OCI-M1 (cell line): ENCODE measurements around the gene VWA1.
"Not testable (repeated sequence)": the region's sequence is repeated elsewhere in the genome, so short reads cannot be mapped to it uniquely, and the experiment has no call there.

ENCODE experiments used
- DNase-seq: peaks from one replicate; lab custom pipeline; 2025; lab: John Stamatoyannopoulos, UW

Gene VWA1

DNA sequence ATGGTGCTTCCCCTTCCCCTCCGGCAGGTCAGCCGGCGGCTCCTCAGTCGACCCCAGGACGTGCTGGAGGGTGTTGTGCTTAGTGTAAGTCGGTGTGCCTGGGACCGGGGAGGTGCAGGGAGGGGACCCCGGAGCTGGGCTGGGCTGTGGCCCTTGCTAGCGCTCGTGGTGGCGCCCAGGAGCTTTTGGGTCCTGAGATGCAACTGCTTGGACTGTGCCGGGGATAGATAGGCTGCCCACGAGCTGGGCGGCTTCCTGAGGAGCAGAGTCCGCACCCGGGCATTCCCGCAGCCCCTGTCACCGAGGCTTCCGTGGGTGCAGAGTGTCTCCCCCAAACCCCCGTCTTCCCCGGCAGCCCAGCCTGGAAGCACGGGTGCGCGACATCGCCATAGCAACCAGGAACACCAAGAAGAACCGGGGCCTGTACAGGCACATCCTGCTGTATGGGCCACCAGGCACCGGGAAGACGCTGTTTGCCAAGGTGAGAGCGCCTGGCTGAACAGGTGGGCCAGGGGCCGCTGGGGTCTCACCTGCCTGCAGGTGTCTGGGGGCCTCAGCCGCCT, 50.3 kb downstream of the VWA1 start:
- not testable (repeated sequence) for DNase-seq

DNA sequence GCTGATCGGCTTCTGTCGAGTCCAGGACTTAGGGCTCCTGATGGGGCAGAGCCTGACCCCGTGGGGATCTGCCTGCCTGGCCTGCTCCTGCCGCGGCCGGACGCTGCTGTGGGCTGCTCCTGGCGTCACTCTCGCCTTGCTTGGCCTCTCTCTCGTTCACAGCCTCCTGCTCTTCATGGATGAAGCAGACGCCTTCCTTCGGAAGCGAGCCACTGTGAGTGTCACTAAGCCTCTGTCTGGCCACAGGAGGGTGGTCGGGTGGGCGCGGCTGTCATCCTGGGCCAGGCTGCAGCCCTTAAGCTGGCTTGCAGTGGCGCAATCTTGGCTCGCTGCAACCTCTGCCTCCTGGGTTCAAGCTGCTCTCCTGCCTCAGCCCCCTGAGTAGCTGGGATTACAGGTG, 52.2 kb downstream of the VWA1 start:
- DNase-seq: no peak

DNA sequence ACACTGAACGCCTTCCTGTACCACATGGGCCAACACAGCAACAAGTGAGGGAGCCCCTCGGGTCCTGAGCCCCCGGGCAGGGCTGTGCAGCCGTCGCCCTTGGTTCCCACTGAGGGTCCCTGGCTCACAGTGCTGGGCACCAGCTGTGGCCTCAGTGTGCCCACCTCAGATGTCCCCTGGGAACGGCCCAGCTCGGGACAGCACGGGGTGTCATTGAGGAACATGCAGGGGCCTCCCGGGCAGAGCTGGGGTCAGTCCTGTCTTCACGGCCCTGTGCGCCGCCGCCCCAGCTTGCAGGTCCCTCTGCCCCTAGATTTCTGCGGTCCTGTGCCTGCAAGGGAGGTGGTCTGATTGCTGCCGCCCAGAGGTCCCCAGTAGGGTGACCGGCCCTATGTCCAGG, 53.7 kb downstream of the VWA1 start:
- no peak for DNase-seq

DNA sequence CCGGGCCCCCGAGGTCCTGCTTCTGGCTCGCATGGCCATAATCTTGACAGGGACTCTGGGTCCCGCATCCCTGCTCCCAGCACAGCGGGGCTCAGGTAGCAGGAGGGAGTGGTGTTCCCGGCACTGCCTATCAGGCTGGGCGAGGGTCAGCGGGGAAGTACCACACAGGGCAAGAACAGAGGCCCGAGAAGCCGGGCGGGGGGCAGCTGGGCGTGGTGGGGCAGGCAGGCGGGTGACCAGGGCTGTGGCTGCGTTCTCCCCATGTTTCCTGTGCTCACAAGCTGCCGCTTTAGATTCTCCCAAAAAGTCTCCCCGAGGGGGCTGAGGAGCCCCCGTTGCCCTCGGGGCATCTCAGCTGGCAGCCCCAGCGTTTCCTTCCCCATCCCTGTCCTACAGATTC, 54.4 kb downstream of the VWA1 start:
- DNase-seq: no peak

DNA sequence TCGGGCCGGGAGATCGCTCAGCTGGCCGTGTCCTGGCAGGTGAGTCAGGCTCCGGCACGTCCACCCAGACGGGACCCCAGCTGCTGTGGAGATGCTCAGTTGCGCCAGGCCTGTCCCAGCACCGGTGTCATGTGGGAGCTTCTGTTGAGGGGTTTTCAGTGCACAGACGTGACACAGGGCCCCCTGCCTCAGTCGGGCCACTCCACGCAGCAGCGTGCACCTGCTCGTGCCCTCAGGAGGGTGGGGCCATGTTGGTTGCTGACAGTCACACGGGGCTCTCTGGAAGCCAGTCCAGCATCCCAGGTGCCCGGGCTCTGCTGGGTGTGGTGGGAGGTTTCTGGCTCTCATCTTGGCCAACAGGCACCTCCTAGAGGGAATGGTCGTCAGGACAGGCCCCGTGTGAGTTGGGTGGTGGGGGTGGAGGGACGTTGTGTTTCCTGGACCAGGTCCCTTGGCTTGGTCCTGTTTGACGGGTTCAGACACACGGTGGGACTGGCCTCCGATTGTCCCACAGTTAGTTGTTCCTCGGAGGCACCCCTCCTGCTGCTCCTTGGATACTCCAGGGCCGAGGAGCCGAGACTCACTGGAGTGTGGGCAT, 55.2 kb downstream of the VWA1 start:
- DNase-seq: no peak

DNA sequence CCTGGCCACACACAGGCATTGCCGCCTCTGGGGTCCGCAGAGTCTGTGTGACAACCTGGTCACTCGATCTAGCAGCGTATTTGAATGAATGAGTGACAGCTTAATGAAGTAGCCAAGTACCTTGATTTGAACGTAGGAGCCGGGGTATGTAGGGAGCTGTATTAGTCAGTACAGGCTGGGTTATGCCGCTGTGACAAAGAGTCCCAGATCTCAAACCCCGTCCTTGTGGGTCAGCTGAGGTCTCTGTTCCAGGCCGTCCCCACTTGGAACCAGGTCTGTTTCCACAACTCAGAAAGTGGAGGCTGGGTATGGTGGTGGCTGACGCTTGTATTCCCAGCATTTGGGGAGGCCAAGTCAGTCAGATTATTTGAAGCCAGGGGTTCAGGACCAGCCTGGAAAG, 56.1 kb downstream of the VWA1 start:
- no peak for DNase-seq
